Keratinocyte (primary cell): ENCODE data around the gene UQCR10. TPM values are rescaled to one million over a fixed set of nuclear protein-coding genes. Genes with fewer than 3 reads are reported as not detected.
A peak's percentile ranks its signal among the peaks of the same experiment; 100 is the strongest.

Experiments
- DNase-seq: peaks from one replicate; pipeline ENCODE4 v3.0.0-alpha.2; 2011; ENCODE audit warnings: low read depth, missing footprints, low spot score
- FAIRE-seq: peaks from 2 replicates; lab custom pipeline; 2011; peaks lifted over from hg19 to GRCh38; lab: Jason Lieb, UNC
- H2AFZ ChIP-seq: 2 replicates; pipeline ENCODE4 v1.6.0; 2012; ENCODE audit warnings: low read length, control low read depth, inconsistent platforms; ENCODE audit not compliant: control insufficient read depth
- H3K27ac ChIP-seq: 2 replicates; pipeline ENCODE4 v1.5.1; 2011; ENCODE audit warnings: low read length; ENCODE audit not compliant: control insufficient read depth, insufficient read depth
- H3K27me3 ChIP-seq: 3 replicates; pipeline ENCODE4 v1.6.0; 2011; ENCODE audit warnings: low read length; ENCODE audit not compliant: control insufficient read depth, insufficient read depth; ENCODE audit errors: extremely low read depth
- H3K36me3 ChIP-seq, 2 experiments: 2 replicates in 1 of 2; 3 replicates in 1 of 2; pipeline ENCODE4 v1.5.1; 2011; ENCODE audit warnings: low read length in 2 of 2, mild to moderate bottlenecking in 1 of 2; ENCODE audit not compliant: control insufficient read depth in 2 of 2, insufficient read depth in 2 of 2; ENCODE audit errors: extremely low read depth in 1 of 2
- H3K4me1 ChIP-seq: 3 replicates; pipeline ENCODE4 v1.5.1; 2011; ENCODE audit warnings: low read length; ENCODE audit not compliant: control insufficient read depth, insufficient read depth; ENCODE audit errors: extremely low read depth
- H3K4me2 ChIP-seq: 3 replicates; pipeline ENCODE4 v1.6.0; 2011; ENCODE audit warnings: low read depth, low read length; ENCODE audit not compliant: control insufficient read depth, insufficient read depth; ENCODE audit errors: extremely low read depth
- H3K4me3 ChIP-seq, 3 experiments: fragments of 200-600 bp in 1 of 3; sonication (generic) in 1 of 3; 2 replicates in 2 of 3; 3 replicates in 1 of 3; pipeline ENCODE4 v1.5.1; 2011 to 2016; ENCODE audit warnings: low read length in 3 of 3, mild to moderate bottlenecking in 3 of 3, control low read depth in 2 of 3, inconsistent platforms in 1 of 3, low read depth in 1 of 3, mixed read lengths in 1 of 3, mixed run types in 1 of 3, moderate library complexity in 1 of 3; ENCODE audit not compliant: control insufficient read depth in 2 of 3, insufficient read depth in 2 of 3; ENCODE audit errors: extremely low read depth in 1 of 3
- H3K79me2 ChIP-seq: 2 replicates; pipeline ENCODE4 v1.6.0; 2012; ENCODE audit warnings: low read length; ENCODE audit not compliant: control insufficient read depth, insufficient read depth
- H3K9ac ChIP-seq: 3 replicates; pipeline ENCODE4 v1.6.0; 2011; ENCODE audit warnings: low read length; ENCODE audit not compliant: control insufficient read depth, insufficient read depth; ENCODE audit errors: extremely low read depth
- H3K9me1 ChIP-seq: 3 replicates; pipeline ENCODE4 v1.6.0; 2011; ENCODE audit warnings: low read length; ENCODE audit not compliant: control insufficient read depth, insufficient read depth; ENCODE audit errors: extremely low read depth
- H3K9me3 ChIP-seq: 2 replicates; pipeline ENCODE4 v1.5.1; 2012; ENCODE audit warnings: low read depth, low read length; ENCODE audit not compliant: control insufficient read depth
- H4K20me1 ChIP-seq: 3 replicates; pipeline ENCODE4 v1.6.0; 2011; ENCODE audit warnings: low read length; ENCODE audit not compliant: control insufficient read depth, insufficient read depth; ENCODE audit errors: extremely low read depth
- CTCF ChIP-seq, 3 experiments: IDR thresholded peaks in 1 of 3; conservative IDR thresholded peaks in 1 of 3; optimal IDR thresholded peaks in 1 of 3; 2 replicates in 2 of 3; 3 replicates in 1 of 3; pipeline versions ENCODE3 to v1.5.1; 2011; ENCODE audit warnings: low read length in 3 of 3, mild to moderate bottlenecking in 3 of 3, moderate library complexity in 2 of 3, control low read depth in 1 of 3, inconsistent platforms in 1 of 3; ENCODE audit not compliant: insufficient read depth in 2 of 3; ENCODE audit errors: extremely low read depth in 1 of 3
- EZH2 ChIP-seq: IDR thresholded peaks from one replicate; pipeline ENCODE4 v1.6.1; 2012; ENCODE audit warnings: inconsistent platforms, mild to moderate bottlenecking, low read length, moderate library complexity
- dilution Hi-C: fragments of 300-500 bp; cut with MboI; formaldehyde crosslinking; loops from one replicate; pipeline ENCODE4 v1.7.0; 2020; ENCODE audit warnings: low sequenced_read_pairs; ENCODE audit not compliant: extremely low pct_ligation_motif_present
- polyA plus RNA-seq, 5 experiments: library from polyadenylated mRNA; depleted of rRNA in 3 of 5; stranded (reverse) in 3 of 5; stranded (forward) in 1 of 5; unstranded in 1 of 5; fragments of >200 nt; gene quantifications; 1 replicate in 1 of 5; 2 replicates in 3 of 5; 3 replicates in 1 of 5; pipeline versions ENCODE4 v1.2.1 to v1.2.3, GENCODE V29; 2011 to 2012; ENCODE audit warnings: missing spikeins in 2 of 5, low read depth in 1 of 5, low replicate concordance in 1 of 5

The UQCR10 gene
- polyA plus RNA-seq, 1 donor (not counting 4 experiments of a cell fraction or from before 2014, with no cell fraction given), result 161 TPM

GRCh38 chr22:29797351-29797750 lies 30.2 kb downstream of the UQCR10 start:
- Histone ChIP-seq H3K27me3 (no peaks in the 10 kb centered on the region), H3K27ac (no peak overlapping the region), H3K4me1 (peaks cover 14% of the 10 kb centered on the region), H3K4me2 (no peak overlapping the region), H3K79me2 (no peaks in the 10 kb centered on the region), H3K9me1 (no peaks in the 10 kb centered on the region), H3K9me3 (no peaks in the 10 kb centered on the region), H3K4me3 (no peak overlapping the region), H4K20me1 (no peaks in the 10 kb centered on the region), H3K36me3 (peaks cover 33 to 48% of the 10 kb centered on the region in 2 experiments), H2AFZ (no peak overlapping the region), H3K9ac (no peak overlapping the region)
- FAIRE-seq (no peak), DNase-seq (no peak)
- no peak for TF ChIP-seq CTCF (optimal IDR thresholded peaks at IDR 0.05 in 1 of 3, IDR thresholded peaks at IDR 0.05 in 1 of 3, conservative IDR thresholded peaks at IDR 0.05 in 1 of 3; ENCODE audit: extremely low read depth in 1 of 3, insufficient read depth in 2 of 3, low read length in 3 of 3)
- TF ChIP-seq EZH2, result no peak
- dilution Hi-C loops, result no loop called here

GRCh38 chr22:29798318-29798717 lies 31.1 kb downstream of the UQCR10 start:
- peak; percentile 52 for FAIRE-seq
- Histone ChIP-seq H3K4me1 (peaks cover 14% of the 10 kb centered on the region), H3K79me2 (no peaks in the 10 kb centered on the region), H3K9me1 (no peaks in the 10 kb centered on the region), H4K20me1 (no peaks in the 10 kb centered on the region), H2AFZ (no peak overlapping the region), H3K4me2 (no peak overlapping the region), H3K9me3 (no peaks in the 10 kb centered on the region), H3K36me3 (peaks cover 32 to 39% of the 10 kb centered on the region in 2 experiments), H3K4me3 (no peak overlapping the region), H3K27me3 (no peaks in the 10 kb centered on the region), H3K9ac (no peak overlapping the region), H3K27ac (no peak overlapping the region)
- TF ChIP-seq EZH2 (no peak), CTCF (optimal IDR thresholded peaks at IDR 0.05 in 1 of 3, IDR thresholded peaks at IDR 0.05 in 1 of 3, conservative IDR thresholded peaks at IDR 0.05 in 1 of 3; ENCODE audit: extremely low read depth in 1 of 3, insufficient read depth in 2 of 3, low read length in 3 of 3) (no peak)
- no peak for DNase-seq
- dilution Hi-C loops, result no loop called here
